Stomach smooth muscle (tissue), 2 donors: ENCODE data around the gene TAS1R2.
"Not testable (repeated sequence)": the region's sequence is repeated elsewhere in the genome, so short reads cannot be mapped to it uniquely, and the experiment has no call there.

Source experiments
- H3K27ac ChIP-seq: one replicate; pipeline ENCODE4 v1.7.0; 2013; ENCODE audit warnings: mild to moderate bottlenecking, low read length, inconsistent platforms
- H3K27me3 ChIP-seq, 2 donors: one replicate each; pipeline ENCODE4 v1.7.0; 2013; ENCODE audit warnings: low read length in 2 of 2; ENCODE audit not compliant: insufficient read depth in 2 of 2, control insufficient read depth in 1 of 2
- H3K36me3 ChIP-seq, 2 donors: one replicate each; pipeline ENCODE4 v1.7.0; 2013; ENCODE audit warnings: low read length in 2 of 2; ENCODE audit not compliant: control insufficient read depth in 2 of 2, insufficient read depth in 2 of 2
- H3K4me1 ChIP-seq: one replicate; pipeline ENCODE4 v1.7.0; 2013; ENCODE audit warnings: low read length; ENCODE audit not compliant: control insufficient read depth, insufficient read depth
- H3K4me3 ChIP-seq, 2 donors: one replicate each; pipeline ENCODE4 v1.7.0; 2013; ENCODE audit warnings: low read length in 2 of 2
- H3K9ac ChIP-seq, 2 donors: one replicate each; pipeline ENCODE4 v1.7.0; 2013; ENCODE audit warnings: low read length in 2 of 2, mild to moderate bottlenecking in 1 of 2
- H3K9me3 ChIP-seq, 2 donors: one replicate each; pipeline ENCODE4 v1.7.0; 2013; ENCODE audit warnings: low read length in 2 of 2; ENCODE audit not compliant: control insufficient read depth in 2 of 2
- donor health status: healthy.
- donor health status: Pancreatic carcinoma.

TAS1R2 gene

GRCh38 chr1:18852501-18852900 is 7.0 kb downstream of the TAS1R2 start:
- Histone ChIP-seq H3K36me3 (no peaks in the 10 kb centered on the region), H3K4me3 (no peak overlapping the region), H3K9me3 (no peaks in the 10 kb centered on the region), H3K9ac (no peak overlapping the region), H3K4me1 (no peaks in the 10 kb centered on the region), H3K27ac (no peak overlapping the region), H3K27me3 (peaks cover 0 to 10% of the 10 kb centered on the region in 2 donors)

- peaks cover 0 to 6% of the 10 kb centered on the region in 2 donors for H3K9me3 ChIP-seq
- H3K27ac ChIP-seq, result no peak overlapping the region
- no peaks in the 10 kb centered on the region for H3K4me1 ChIP-seq
- no peak overlapping the region for H3K9ac ChIP-seq
- no peaks in the 10 kb centered on the region for H3K36me3 ChIP-seq
- peaks cover 3 to 10% of the 10 kb centered on the region in 2 donors for H3K27me3 ChIP-seq
- no peak overlapping the region for H3K4me3 ChIP-seq
These were observed 10.2 kb downstream of the TAS1R2 start for GRCh38 chr1:18849261-18849711.

GRCh38 chr1:18847723-18848122 is 11.7 kb downstream of the TAS1R2 start:
- H3K27me3 ChIP-seq, result peaks cover 3 to 10% of the 10 kb centered on the region in 2 donors
- H3K36me3 ChIP-seq, H3K4me1 ChIP-seq, H3K4me3 ChIP-seq, H3K9me3 ChIP-seq, H3K9ac ChIP-seq, H3K27ac ChIP-seq: not testable (repeated sequence)

GRCh38 chr1:18840145-18840544 is 19.3 kb downstream of the TAS1R2 start:
- no peaks in the 10 kb centered on the region for H3K4me1 ChIP-seq
- peaks cover 12 to 23% of the 10 kb centered on the region in 2 donors for H3K27me3 ChIP-seq
- no peaks in the 10 kb centered on the region for H3K36me3 ChIP-seq
- H3K9me3 ChIP-seq, result peaks cover 2 to 13% of the 10 kb centered on the region in 2 donors
- H3K9ac ChIP-seq, result no peak overlapping the region
- H3K4me3 ChIP-seq, result no peak overlapping the region
- no peak overlapping the region for H3K27ac ChIP-seq

- H3K4me1 ChIP-seq, result no peaks in the 10 kb centered on the region
- no peaks in the 10 kb centered on the region for H3K36me3 ChIP-seq
- no peak overlapping the region for H3K9ac ChIP-seq
- H3K27ac ChIP-seq, result no peak overlapping the region
- H3K9me3 ChIP-seq, result peaks cover 0 to under 1% of the 10 kb centered on the region in 2 donors
- peaks cover 17 to 32% of the 10 kb centered on the region in 2 donors for H3K27me3 ChIP-seq
- no peak overlapping the region for H3K4me3 ChIP-seq
These were observed 22.8 kb downstream of the TAS1R2 start for GRCh38 chr1:18836654-18837053.

- H3K9ac ChIP-seq, H3K27ac ChIP-seq, H3K4me3 ChIP-seq, H3K36me3 ChIP-seq, H3K9me3 ChIP-seq, H3K4me1 ChIP-seq: not testable (repeated sequence)
- peaks cover 14 to 28% of the 10 kb centered on the region in 2 donors for H3K27me3 ChIP-seq
These were observed 27.1 kb downstream of the TAS1R2 start for GRCh38 chr1:18832319-18832718.

- no peak overlapping the region for H3K4me3 ChIP-seq
- no peaks in the 10 kb centered on the region for H3K4me1 ChIP-seq
- peaks cover 0 to 5% of the 10 kb centered on the region in 2 donors for H3K9me3 ChIP-seq
- no peak overlapping the region for H3K9ac ChIP-seq
- no peaks in the 10 kb centered on the region for H3K36me3 ChIP-seq
- peaks cover 14 to 29% of the 10 kb centered on the region in 2 donors for H3K27me3 ChIP-seq
- H3K27ac ChIP-seq, result no peak overlapping the region
These were observed 27.8 kb downstream of the TAS1R2 start for GRCh38 chr1:18831656-18832055.

GRCh38 chr1:18830596-18830995 is 28.9 kb downstream of the TAS1R2 start:
- H3K36me3 ChIP-seq, result no peaks in the 10 kb centered on the region
- H3K27me3 ChIP-seq, result peaks cover 9 to 28% of the 10 kb centered on the region in 2 donors
- H3K4me3 ChIP-seq, result no peak overlapping the region
- no peaks in the 10 kb centered on the region for H3K4me1 ChIP-seq
- no peak overlapping the region for H3K27ac ChIP-seq
- peaks cover 0 to 5% of the 10 kb centered on the region in 2 donors for H3K9me3 ChIP-seq
- no peak overlapping the region for H3K9ac ChIP-seq

- Histone ChIP-seq H3K4me1 (no peaks in the 10 kb centered on the region), H3K9me3 (peaks cover 0 to 5% of the 10 kb centered on the region in 2 donors), H3K9ac (no peak overlapping the region), H3K27me3 (peaks cover 7 to 19% of the 10 kb centered on the region in 2 donors), H3K4me3 (no peak overlapping the region), H3K36me3 (no peaks in the 10 kb centered on the region), H3K27ac (no peak overlapping the region)
These were observed 29.8 kb downstream of the TAS1R2 start for GRCh38 chr1:18829671-18830070.

- Histone ChIP-seq H3K27ac (no peak overlapping the region), H3K9me3 (peaks cover 0 to 5% of the 10 kb centered on the region in 2 donors), H3K9ac (no peak overlapping the region), H3K4me1 (no peaks in the 10 kb centered on the region), H3K36me3 (no peaks in the 10 kb centered on the region), H3K27me3 (peaks cover 4 to 17% of the 10 kb centered on the region in 2 donors), H3K4me3 (no peak overlapping the region)
These were observed 31.2 kb downstream of the TAS1R2 start for GRCh38 chr1:18828224-18828623.

- H3K36me3 ChIP-seq, result no peaks in the 10 kb centered on the region
- no peak overlapping the region for H3K27ac ChIP-seq
- no peak overlapping the region for H3K4me3 ChIP-seq
- no peak overlapping the region for H3K9ac ChIP-seq
- no peaks in the 10 kb centered on the region for H3K9me3 ChIP-seq
- H3K4me1 ChIP-seq, result peaks cover 5% of the 10 kb centered on the region
- peaks cover 13 to 32% of the 10 kb centered on the region in 2 donors for H3K27me3 ChIP-seq
These were observed 36.0 kb downstream of the TAS1R2 start for GRCh38 chr1:18823438-18823837.
